GM23338 (cell line): ENCODE measurements around the gene RNF19B. TPM values are rescaled to one million over a fixed set of nuclear protein-coding genes. Genes with fewer than 3 reads are reported as not detected.
A peak's percentile ranks its signal among the peaks of the same experiment; 100 is the strongest.

Experiments
- ATAC-seq: fragments of 200-7000 bp; cut with Tn5 transposase; 3 replicates; pipeline ENCODE4 v1.9.1; 2020
- DNase-seq: peaks from one replicate; pipeline ENCODE4 v3.0.0-alpha.2; 2015; ENCODE audit warnings: low spot score
- H2AFZ ChIP-seq: fragments of 200-600 bp; sonication (generic); 2 replicates; pipeline ENCODE4 v1.8.0; 2016; ENCODE audit warnings: antibody characterized with exemption, mild to moderate bottlenecking, moderate library complexity
- H3F3A ChIP-seq: fragments of 200-600 bp; sonication (generic); replicated peaks from 2 replicates; pipeline ENCODE4 v1.8.0; 2017; ENCODE audit warnings: antibody characterized with exemption, mixed run types, low read depth
- H3K27ac ChIP-seq: fragments of 200-600 bp; sonication (generic); 2 replicates; pipeline ENCODE4 v1.6.1; 2016; ENCODE audit warnings: low read depth
- H3K27me3 ChIP-seq: fragments of 200-600 bp; sonication (generic); 2 replicates; pipeline ENCODE4 v1.8.0; 2016; ENCODE audit warnings: mild to moderate bottlenecking, mixed run types, moderate library complexity; ENCODE audit not compliant: insufficient read depth
- H3K36me3 ChIP-seq: fragments of 200-600 bp; sonication (generic); 2 replicates; pipeline ENCODE4 v1.8.0; 2016; ENCODE audit warnings: mild to moderate bottlenecking; ENCODE audit not compliant: insufficient read depth
- H3K4me1 ChIP-seq: fragments of 200-600 bp; sonication (generic); 2 replicates; pipeline ENCODE4 v1.8.0; 2016; ENCODE audit warnings: mild to moderate bottlenecking, moderate library complexity; ENCODE audit not compliant: insufficient read depth
- H3K4me2 ChIP-seq: fragments of 200-600 bp; sonication (generic); 2 replicates; pipeline ENCODE4 v1.7.1; 2017; ENCODE audit warnings: mixed run types
- H3K4me3 ChIP-seq: fragments of 200-600 bp; sonication (generic); 2 replicates; pipeline ENCODE4 v1.6.1; 2016; ENCODE audit warnings: mixed run types
- H3K79me2 ChIP-seq: fragments of 200-600 bp; sonication (generic); replicated peaks from 2 replicates; pipeline ENCODE4 v1.8.0; 2017; ENCODE audit warnings: mild to moderate bottlenecking; ENCODE audit not compliant: insufficient read depth
- H3K9me2 ChIP-seq: fragments of 200-600 bp; sonication (generic); 2 replicates; pipeline ENCODE4 v1.8.0; 2017; ENCODE audit not compliant: insufficient read depth
- H4K20me1 ChIP-seq: fragments of 200-600 bp; sonication (generic); replicated peaks from 2 replicates; pipeline ENCODE4 v1.8.0; 2017; ENCODE audit warnings: mild to moderate bottlenecking; ENCODE audit not compliant: insufficient read depth
- H3K27ac Mint-ChIP-seq: 2 replicates; pipeline ENCODE4 v1.8.0; 2020; ENCODE audit warnings: inconsistent platforms, mild to moderate bottlenecking, moderate library complexity, mixed read lengths
- H3K27me3 Mint-ChIP-seq: 3 replicates; pipeline ENCODE4 v1.8.0; 2022; ENCODE audit warnings: low read depth, mild to moderate bottlenecking, moderate library complexity, mixed read lengths, inconsistent platforms; ENCODE audit not compliant: insufficient read depth, poor library complexity
- H3K36me3 Mint-ChIP-seq: 3 replicates; pipeline ENCODE4 v1.8.0; 2021; ENCODE audit warnings: low read depth, mild to moderate bottlenecking, inconsistent platforms, moderate library complexity, mixed read lengths
- H3K4me1 Mint-ChIP-seq: 3 replicates; pipeline ENCODE4 v1.8.0; 2020; ENCODE audit warnings: mild to moderate bottlenecking, inconsistent platforms, mixed read lengths
- H3K4me3 Mint-ChIP-seq: 3 replicates; pipeline ENCODE4 v1.8.0; 2021; ENCODE audit warnings: moderate library complexity, mild to moderate bottlenecking, inconsistent platforms, mixed read lengths
- H3K9me3 Mint-ChIP-seq: 3 replicates; pipeline ENCODE4 v1.8.0; 2020; ENCODE audit warnings: moderate library complexity, mild to moderate bottlenecking, inconsistent platforms, mixed read lengths
- CREB1 ChIP-seq: fragments of 250-450 bp; sonication (Bioruptor Pico); IDR thresholded peaks from 2 replicates; pipeline ENCODE4 v1.5.0; 2020; ENCODE audit warnings: low read depth, mild to moderate bottlenecking, moderate library complexity
- EZH2 ChIP-seq: fragments of 200-600 bp; sonication (generic); IDR thresholded peaks from one replicate; pipeline ENCODE4 v1.8.0; 2017; ENCODE audit warnings: antibody characterized with exemption, mild to moderate bottlenecking, low read depth; ENCODE audit not compliant: unreplicated experiment
- EZH2phosphoT487 ChIP-seq: fragments of 200-600 bp; sonication (generic); IDR thresholded peaks from one replicate; pipeline ENCODE4 v1.8.1; 2018; ENCODE audit warnings: antibody characterized with exemption; ENCODE audit not compliant: unreplicated experiment
- JUNB ChIP-seq: IDR thresholded peaks from one replicate; pipeline ENCODE4 v1.6.1; 2016; ENCODE audit warnings: antibody characterized with exemption; ENCODE audit not compliant: unreplicated experiment
- NANOG ChIP-seq: IDR thresholded peaks from 2 replicates; pipeline ENCODE4 v1.6.1; 2016; ENCODE audit warnings: antibody characterized with exemption, borderline replicate concordance
- POLR2AphosphoS5 ChIP-seq: IDR thresholded peaks from 2 replicates; pipeline ENCODE4 v1.6.1; 2016; ENCODE audit warnings: antibody characterized with exemption, low read depth
- STAT1 ChIP-seq: IDR thresholded peaks from one replicate; pipeline ENCODE4 v1.6.1; 2016; ENCODE audit warnings: antibody characterized with exemption; ENCODE audit not compliant: unreplicated experiment
- ZNF114 ChIP-seq: fragments of 250-450 bp; sonication (Bioruptor Pico); IDR thresholded peaks from 2 replicates; pipeline ENCODE4 v1.5.0; 2020; ENCODE audit warnings: mild to moderate bottlenecking, moderate library complexity
- ZNF331 ChIP-seq: fragments of 250-450 bp; sonication (Bioruptor Pico); IDR thresholded peaks from 2 replicates; pipeline ENCODE4 v1.5.0; 2020; ENCODE audit warnings: low read depth, mild to moderate bottlenecking, moderate library complexity
- polyA plus RNA-seq: library from polyadenylated mRNA; unstranded; fragments of >200 nt; fragmentation: Nextera tagmentation; extraction: Ambion mirVana; gene quantifications from 2 replicates; pipeline ENCODE4 v1.2.1, GENCODE V29; 2016
- total RNA-seq: library from RNA; depleted of rRNA; stranded (reverse); fragments of >200 nt; shearing (Covaris generic); gene quantifications from 2 replicates; pipeline ENCODE4 v1.2.3, GENCODE V29; 2014
- TF ChIP-seq, protein P1 (sequence below): IDR thresholded peaks from one replicate; pipeline ENCODE4 v1.6.1; 2018; ENCODE audit warnings: antibody characterized with exemption; ENCODE audit not compliant: unreplicated experiment
- TF ChIP-seq, protein P2 (sequence below), 2 experiments: fragments of 200-600 bp in 1 of 2; sonication (generic) in 1 of 2; conservative IDR thresholded peaks; 2 replicates each; pipeline versions ENCODE4 v1.5.1 to v1.6.1; 2016 to 2017; ENCODE audit warnings: antibody characterized with exemption in 2 of 2, low read depth in 2 of 2, mild to moderate bottlenecking in 2 of 2, moderate library complexity in 1 of 2
- TF ChIP-seq, protein P3 (sequence below): IDR thresholded peaks from 2 replicates; pipeline ENCODE4 v1.6.1; 2016; ENCODE audit warnings: antibody characterized with exemption
- TF ChIP-seq, protein P4 (sequence below): fragments of 250-450 bp; sonication (Bioruptor Pico); IDR thresholded peaks from 2 replicates; pipeline ENCODE4 v1.5.0; 2020; ENCODE audit warnings: mild to moderate bottlenecking, moderate library complexity

RNF19B gene
- total and polyA plus RNA-seq, 2 experiments from 2014 or later: 2.9 to 11.9 TPM

DNA sequence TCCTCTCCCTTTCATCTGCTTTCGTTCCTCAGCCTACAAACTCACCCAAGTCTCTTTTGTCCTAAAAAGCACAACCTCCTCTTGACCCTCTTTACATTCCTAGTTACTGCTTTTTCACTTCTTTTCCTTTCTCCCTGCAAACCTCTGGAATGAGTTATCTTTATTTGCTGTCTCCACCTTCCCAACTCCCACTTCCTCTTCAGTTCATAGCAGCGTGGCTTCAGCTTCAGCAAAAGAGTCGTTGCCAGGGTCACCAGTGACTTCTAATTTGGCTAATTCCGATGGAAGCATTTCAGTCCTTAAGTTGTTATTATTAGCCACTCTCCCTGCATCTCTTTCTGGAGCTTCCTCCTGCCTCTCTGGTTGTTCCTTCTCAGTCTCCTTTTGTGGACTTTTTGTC is 57.2 kb downstream of the RNF19B start:
- Mint-ChIP-seq H3K27me3 (peaks cover 8% of the 10 kb centered on the region), H3K9me3 (no peaks in the 10 kb centered on the region), H3K36me3 (no peaks in the 10 kb centered on the region), H3K4me1 (no peaks in the 10 kb centered on the region), H3K27ac (no peak overlapping the region), H3K4me3 (no peak overlapping the region)
- peaks cover 5% of the 10 kb centered on the region; the same call in 1 of the 2 replicates for H3K4me1 ChIP-seq
- peak overlapping the region; percentile 81; the same call in 1 of the 2 replicates for H2AFZ ChIP-seq
- TF ChIP-seq EZH2phosphoT487 (no peak), EZH2 (no peak), STAT1 (no peak), NANOG (no peak), POLR2AphosphoS5 (no peak), ZNF114 (CRISPR knock-in tag) (no peak), JUNB (no peak), ZNF331 (no peak), CREB1 (no peak)
- TF ChIP-seq, protein P1, sequence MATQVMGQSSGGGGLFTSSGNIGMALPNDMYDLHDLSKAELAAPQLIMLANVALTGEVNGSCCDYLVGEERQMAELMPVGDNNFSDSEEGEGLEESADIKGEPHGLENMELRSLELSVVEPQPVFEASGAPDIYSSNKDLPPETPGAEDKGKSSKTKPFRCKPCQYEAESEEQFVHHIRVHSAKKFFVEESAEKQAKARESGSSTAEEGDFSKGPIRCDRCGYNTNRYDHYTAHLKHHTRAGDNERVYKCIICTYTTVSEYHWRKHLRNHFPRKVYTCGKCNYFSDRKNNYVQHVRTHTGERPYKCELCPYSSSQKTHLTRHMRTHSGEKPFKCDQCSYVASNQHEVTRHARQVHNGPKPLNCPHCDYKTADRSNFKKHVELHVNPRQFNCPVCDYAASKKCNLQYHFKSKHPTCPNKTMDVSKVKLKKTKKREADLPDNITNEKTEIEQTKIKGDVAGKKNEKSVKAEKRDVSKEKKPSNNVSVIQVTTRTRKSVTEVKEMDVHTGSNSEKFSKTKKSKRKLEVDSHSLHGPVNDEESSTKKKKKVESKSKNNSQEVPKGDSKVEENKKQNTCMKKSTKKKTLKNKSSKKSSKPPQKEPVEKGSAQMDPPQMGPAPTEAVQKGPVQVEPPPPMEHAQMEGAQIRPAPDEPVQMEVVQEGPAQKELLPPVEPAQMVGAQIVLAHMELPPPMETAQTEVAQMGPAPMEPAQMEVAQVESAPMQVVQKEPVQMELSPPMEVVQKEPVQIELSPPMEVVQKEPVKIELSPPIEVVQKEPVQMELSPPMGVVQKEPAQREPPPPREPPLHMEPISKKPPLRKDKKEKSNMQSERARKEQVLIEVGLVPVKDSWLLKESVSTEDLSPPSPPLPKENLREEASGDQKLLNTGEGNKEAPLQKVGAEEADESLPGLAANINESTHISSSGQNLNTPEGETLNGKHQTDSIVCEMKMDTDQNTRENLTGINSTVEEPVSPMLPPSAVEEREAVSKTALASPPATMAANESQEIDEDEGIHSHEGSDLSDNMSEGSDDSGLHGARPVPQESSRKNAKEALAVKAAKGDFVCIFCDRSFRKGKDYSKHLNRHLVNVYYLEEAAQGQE: no peak
- TF ChIP-seq, protein P2, sequence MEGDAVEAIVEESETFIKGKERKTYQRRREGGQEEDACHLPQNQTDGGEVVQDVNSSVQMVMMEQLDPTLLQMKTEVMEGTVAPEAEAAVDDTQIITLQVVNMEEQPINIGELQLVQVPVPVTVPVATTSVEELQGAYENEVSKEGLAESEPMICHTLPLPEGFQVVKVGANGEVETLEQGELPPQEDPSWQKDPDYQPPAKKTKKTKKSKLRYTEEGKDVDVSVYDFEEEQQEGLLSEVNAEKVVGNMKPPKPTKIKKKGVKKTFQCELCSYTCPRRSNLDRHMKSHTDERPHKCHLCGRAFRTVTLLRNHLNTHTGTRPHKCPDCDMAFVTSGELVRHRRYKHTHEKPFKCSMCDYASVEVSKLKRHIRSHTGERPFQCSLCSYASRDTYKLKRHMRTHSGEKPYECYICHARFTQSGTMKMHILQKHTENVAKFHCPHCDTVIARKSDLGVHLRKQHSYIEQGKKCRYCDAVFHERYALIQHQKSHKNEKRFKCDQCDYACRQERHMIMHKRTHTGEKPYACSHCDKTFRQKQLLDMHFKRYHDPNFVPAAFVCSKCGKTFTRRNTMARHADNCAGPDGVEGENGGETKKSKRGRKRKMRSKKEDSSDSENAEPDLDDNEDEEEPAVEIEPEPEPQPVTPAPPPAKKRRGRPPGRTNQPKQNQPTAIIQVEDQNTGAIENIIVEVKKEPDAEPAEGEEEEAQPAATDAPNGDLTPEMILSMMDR (conservative IDR thresholded peaks at IDR 0.05; ENCODE audit: low read depth in 2 of 2): no peak
- TF ChIP-seq, protein P3, sequence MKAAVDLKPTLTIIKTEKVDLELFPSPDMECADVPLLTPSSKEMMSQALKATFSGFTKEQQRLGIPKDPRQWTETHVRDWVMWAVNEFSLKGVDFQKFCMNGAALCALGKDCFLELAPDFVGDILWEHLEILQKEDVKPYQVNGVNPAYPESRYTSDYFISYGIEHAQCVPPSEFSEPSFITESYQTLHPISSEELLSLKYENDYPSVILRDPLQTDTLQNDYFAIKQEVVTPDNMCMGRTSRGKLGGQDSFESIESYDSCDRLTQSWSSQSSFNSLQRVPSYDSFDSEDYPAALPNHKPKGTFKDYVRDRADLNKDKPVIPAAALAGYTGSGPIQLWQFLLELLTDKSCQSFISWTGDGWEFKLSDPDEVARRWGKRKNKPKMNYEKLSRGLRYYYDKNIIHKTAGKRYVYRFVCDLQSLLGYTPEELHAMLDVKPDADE: no peak
- TF ChIP-seq, protein P4, sequence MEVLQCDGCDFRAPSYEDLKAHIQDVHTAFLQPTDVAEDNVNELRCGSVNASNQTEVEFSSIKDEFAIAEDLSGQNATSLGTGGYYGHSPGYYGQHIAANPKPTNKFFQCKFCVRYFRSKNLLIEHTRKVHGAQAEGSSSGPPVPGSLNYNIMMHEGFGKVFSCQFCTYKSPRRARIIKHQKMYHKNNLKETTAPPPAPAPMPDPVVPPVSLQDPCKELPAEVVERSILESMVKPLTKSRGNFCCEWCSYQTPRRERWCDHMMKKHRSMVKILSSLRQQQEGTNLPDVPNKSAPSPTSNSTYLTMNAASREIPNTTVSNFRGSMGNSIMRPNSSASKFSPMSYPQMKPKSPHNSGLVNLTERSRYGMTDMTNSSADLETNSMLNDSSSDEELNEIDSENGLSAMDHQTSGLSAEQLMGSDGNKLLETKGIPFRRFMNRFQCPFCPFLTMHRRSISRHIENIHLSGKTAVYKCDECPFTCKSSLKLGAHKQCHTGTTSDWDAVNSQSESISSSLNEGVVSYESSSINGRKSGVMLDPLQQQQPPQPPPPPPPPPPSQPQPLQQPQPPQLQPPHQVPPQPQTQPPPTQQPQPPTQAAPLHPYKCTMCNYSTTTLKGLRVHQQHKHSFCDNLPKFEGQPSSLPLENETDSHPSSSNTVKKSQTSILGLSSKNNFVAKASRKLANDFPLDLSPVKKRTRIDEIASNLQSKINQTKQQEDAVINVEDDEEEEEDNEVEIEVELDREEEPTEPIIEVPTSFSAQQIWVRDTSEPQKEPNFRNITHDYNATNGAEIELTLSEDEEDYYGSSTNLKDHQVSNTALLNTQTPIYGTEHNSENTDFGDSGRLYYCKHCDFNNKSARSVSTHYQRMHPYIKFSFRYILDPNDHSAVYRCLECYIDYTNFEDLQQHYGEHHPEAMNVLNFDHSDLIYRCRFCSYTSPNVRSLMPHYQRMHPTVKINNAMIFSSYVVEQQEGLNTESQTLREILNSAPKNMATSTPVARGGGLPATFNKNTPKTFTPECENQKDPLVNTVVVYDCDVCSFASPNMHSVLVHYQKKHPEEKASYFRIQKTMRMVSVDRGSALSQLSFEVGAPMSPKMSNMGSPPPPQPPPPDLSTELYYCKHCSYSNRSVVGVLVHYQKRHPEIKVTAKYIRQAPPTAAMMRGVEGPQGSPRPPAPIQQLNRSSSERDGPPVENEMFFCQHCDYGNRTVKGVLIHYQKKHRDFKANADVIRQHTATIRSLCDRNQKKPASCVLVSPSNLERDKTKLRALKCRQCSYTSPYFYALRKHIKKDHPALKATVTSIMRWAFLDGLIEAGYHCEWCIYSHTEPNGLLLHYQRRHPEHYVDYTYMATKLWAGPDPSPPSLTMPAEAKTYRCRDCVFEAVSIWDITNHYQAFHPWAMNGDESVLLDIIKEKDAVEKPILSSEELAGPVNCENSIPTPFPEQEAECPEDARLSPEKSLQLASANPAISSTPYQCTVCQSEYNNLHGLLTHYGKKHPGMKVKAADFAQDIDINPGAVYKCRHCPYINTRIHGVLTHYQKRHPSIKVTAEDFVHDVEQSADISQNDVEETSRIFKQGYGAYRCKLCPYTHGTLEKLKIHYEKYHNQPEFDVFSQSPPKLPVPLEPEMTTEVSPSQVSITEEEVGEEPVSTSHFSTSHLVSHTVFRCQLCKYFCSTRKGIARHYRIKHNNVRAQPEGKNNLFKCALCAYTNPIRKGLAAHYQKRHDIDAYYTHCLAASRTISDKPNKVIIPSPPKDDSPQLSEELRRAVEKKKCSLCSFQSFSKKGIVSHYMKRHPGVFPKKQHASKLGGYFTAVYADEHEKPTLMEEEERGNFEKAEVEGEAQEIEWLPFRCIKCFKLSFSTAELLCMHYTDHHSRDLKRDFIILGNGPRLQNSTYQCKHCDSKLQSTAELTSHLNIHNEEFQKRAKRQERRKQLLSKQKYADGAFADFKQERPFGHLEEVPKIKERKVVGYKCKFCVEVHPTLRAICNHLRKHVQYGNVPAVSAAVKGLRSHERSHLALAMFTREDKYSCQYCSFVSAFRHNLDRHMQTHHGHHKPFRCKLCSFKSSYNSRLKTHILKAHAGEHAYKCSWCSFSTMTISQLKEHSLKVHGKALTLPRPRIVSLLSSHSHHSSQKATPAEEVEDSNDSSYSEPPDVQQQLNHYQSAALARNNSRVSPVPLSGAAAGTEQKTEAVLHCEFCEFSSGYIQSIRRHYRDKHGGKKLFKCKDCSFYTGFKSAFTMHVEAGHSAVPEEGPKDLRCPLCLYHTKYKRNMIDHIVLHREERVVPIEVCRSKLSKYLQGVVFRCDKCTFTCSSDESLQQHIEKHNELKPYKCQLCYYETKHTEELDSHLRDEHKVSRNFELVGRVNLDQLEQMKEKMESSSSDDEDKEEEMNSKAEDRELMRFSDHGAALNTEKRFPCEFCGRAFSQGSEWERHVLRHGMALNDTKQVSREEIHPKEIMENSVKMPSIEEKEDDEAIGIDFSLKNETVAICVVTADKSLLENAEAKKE (CRISPR knock-in tag): no peak
- peaks cover 12% of the 10 kb centered on the region for H3K27me3 ChIP-seq
- no peaks in the 10 kb centered on the region for H3F3A ChIP-seq
- DNase-seq: no peak
- H3K4me2 ChIP-seq: no peak overlapping the region
- H3K9me2 ChIP-seq: no peaks in the 10 kb centered on the region
- H4K20me1 ChIP-seq: no peaks in the 10 kb centered on the region
- H3K36me3 ChIP-seq: no peaks in the 10 kb centered on the region
- no peak for ATAC-seq
- H3K4me3 ChIP-seq: no peak overlapping the region
- H3K79me2 ChIP-seq: no peaks in the 10 kb centered on the region
- no peak overlapping the region for H3K27ac ChIP-seq
